HG03439 (cell line): ENCODE data around the gene PDE4D.

Source experiments
- ATAC-seq: cut with Tn5 transposase; IDR thresholded peaks from one replicate; pipeline ENCODE4 v1.9.1; 2021; ENCODE audit warnings: mild to moderate bottlenecking, moderate library complexity; ENCODE audit not compliant: unreplicated experiment

Gene PDE4D

DNA sequence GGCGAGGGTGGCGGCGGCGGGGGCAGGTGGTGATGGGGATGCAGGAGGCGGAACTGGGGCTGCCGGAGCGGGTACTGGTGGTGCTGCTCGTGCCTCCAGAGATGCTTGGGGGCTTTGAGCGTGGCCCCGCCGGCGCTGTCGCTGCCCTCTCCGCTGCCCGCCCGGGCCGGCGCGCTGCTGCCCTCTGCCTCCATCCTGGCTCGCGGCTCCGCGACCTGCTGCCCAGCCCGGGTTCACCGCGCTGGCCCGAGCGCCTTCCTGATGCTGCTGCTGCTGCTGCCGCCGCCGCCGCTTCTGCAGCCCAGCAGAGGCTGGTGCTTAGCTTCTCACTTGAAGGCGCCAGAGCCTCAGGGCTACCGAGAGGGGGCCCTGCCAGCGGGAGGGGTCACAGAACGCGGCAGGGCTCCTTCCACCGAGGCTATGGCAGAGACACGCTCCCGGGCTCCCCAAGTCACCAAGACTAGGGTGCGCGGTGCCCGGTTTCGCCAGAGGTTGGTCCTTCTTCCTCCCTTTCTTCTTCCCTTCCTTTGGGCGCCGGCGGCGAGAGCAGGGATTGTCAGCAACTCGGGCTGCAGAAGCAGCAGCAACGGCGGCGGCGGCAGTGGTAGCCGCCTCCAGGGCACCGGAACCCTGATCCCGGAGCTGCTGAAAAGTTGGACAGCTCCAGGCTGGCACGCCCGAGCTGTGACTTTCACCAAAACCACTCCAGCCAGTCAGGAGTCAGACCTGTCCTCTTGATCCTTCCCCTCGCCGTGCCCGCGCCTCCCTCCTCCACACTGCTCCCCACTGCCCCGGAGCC is at the start of gene PDE4D:
Gene PDE4D (minus strand): TSS at position 298 of the 799 bp plus-strand sequence.
- no peak for ATAC-seq

DNA sequence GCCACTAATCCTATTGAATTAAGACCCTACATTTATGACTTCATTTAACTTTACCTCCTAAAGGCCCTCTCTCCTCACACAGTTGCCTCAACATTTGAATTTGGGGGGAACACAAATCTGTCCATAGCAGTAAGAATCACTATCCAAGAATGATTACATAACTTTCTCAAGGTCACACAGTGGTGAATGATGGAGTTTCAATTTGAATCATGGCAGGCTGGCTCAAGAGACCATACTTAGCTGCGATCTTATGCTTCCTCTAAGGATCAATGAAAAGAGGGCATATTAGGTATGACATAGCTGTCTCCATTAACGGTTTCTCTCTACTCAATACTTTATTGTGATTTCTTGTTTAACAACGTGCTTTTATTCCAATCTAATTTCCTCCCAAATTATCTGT is 44.1 kb upstream of the PDE4D start:
- no peak for ATAC-seq

DNA sequence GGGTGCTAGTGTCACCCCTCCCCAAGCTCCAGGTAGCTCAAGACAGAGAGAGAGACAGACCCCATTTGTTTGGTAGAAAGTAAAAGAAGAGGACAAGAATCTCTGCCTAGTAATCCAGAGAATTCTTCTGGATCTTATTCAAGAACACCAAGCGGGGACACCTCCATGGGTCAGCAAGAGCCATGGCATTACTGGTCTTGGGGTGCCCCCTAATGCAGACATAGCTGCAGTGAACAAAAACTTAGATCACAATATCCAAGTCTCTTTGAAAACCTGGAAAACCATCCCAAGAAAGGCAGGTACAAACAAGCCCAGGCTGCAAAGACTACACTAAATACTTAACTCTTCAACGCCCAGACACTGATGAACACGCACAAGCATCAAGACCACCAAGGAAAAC is 29.9 kb upstream of the PDE4D start:
- ATAC-seq: no peak

DNA sequence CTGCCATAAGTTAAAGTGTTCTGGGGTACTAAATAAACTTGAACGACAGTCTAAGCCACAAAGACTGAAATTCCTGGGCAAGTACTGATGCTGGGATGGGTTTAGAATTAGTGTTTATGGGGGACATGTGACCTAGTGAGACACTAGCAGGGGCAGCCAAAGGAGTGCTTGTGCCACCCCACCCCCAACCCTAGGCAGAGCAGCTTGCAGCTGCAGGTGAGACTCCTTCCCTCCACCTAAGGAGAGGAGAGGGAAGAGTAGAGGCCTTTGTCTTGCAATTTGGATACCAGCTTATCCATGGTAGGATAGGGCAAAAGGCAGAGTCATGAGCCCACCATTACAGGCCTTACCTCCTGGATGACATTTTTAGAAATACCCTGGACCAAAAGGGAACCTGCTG is 28.7 kb upstream of the PDE4D start:
- ATAC-seq: no peak

DNA sequence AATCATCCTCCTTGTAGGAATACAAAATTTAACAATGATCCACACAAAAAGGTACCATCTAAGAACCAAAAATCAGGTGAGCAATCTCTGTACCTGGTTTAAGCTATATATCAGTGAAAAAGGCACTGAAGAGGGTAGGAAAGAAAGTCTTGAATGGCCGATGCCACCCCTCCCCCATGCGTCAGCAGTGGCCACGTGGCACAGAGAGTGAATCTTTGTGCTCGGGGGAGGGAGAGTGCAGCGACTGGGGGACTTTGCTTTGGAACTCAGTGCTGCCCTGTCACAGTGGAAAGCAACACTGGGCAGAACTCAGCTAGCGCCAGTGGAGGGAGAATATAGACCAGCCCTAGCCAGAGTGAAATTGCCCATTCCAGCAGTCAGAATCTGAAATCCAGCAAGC is 28.3 kb upstream of the PDE4D start:
- no peak for ATAC-seq

DNA sequence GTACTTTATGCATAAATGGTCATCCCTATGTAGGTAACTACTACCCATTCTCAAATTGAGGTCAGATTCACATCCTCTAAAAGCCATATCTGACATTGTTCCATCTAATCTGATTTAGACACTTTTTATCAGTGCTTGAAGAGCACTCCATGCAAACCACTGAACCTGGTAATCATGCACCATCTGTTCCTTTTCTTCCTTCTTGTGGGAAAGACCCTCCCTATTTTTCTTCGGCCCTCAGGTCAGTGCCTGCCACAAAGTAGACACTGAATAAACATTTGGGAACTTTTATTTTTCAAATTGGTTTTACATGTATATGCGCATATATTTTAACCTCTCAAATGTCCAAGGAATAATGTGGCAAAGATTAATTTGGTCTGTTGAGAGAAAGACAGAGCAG is 26.0 kb upstream of the PDE4D start:
- ATAC-seq: no peak

DNA sequence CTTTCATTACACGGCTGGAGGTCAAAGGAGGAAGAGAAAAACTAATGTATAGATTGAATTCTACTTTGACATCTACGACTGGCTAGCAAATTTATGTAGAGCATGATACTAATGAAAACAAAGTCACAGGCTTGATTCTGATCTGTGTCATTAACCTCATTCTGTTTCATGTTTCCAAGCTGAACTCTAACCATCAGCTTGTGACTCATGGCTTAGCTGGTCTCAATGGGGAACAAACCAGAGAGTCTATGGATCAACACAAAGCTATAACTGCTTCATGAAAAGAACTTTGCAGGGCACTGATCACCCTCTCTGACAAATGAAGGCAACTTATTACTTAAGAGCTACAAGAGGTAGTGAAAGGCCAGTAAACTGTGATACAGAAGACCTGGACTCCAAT is 23.6 kb upstream of the PDE4D start:
- ATAC-seq: no peak

DNA sequence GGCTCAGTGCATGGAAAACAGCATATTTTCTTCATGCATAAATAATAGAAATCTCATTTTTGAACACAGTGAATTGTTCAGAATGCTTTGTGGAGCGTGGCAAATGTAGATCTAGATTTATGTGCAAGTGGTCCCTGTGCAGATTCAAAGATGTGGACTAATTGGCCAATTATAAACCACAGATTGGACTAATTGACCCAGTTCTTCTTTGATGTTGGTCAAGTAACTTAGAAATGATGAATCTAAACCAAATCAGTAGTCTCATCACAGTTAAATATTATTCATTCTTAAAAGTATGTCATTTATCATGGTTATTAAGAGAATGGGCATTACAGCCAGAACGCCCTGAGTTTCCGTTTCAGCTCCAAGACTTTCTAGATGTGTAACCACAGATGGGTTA is 11.7 kb upstream of the PDE4D start:
- ATAC-seq: no peak

DNA sequence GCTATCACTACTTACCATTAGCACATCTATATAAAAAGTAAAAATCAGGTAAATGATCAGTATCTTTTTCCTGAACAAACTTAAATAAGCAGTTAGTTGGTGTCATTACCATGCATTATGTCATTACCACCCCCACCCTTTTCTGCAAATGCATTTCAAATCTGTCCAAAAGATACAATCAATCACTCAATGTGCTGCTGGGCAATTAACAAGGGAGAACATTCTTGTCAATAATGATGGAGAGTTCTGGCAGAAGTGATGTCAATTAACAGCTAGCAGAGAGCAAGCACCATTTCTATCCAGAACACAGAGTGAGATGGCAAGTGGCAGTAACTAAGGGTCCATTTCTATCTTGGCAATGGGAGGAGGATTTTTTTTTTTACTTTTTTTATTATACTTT is 3.5 kb upstream of the PDE4D start:
- no peak for ATAC-seq

DNA sequence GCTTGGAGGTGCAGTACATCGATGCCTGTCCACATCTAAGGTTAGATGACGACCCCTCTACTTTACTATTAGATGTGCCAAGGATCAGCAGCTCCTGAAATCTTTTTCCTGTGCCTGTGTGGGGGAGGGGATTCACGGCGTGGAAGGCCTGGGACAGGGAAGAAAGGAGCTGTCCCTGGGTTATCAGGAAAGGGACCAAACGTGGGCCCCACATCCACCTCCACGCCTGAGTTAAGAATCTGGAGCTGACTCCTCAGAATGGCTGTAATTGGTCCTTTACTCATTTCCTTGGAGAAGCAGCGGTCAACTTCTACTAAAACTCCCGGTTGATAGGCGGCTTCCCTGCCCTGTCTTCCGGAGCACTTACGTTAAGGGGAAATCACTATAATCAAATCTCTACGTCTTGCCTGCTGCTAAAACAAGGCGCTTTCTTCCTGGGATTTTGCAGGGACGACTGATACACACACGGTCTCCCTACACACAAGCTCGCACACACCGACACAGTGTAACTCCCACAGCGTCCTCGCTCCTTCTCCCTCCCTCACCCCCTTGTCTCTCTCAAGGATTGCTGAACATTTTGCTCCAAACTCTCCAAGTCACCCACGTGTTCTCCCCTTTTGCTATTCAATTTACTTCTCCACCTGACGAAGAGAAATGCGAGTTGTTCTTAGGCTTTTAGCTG is 1.4 kb downstream of the PDE4D start:
- ATAC-seq: no peak

DNA sequence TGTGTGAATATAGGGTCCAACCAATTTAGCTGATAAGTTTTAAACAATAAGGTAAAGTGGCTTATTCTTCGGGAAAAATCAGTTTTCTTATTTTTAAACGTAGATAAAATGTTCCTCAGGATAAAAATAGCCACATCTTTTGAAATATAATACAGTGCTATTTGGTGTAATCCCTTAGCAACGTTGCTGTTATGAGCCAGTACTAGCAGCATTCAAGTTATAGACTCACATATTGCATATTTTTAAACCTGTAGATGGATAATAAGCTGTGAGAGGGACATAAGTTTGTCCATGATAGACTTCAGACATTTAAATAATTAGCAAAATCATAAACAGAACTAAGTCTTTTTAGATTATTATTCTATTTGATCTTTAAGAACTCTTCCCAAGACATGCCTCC is 6.3 kb downstream of the PDE4D start:
- no peak for ATAC-seq

DNA sequence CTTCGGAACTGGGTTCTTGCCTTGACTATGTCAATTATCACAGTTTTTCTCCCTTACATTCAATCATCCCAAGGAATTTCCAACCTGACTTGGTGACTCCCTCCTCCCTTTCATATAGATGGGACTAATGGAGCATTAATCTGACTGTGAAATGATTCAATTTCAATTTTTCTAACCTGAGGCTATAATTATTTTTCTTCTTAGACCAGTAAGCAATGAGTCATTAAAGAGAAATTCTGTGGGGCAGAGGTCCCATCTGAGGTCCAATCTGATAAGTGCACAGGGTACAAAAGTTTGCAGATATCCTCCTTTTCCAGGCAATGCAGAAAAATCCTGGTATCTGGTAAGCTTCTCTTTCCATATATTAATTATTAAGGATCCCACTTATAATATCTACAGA is 18.9 kb downstream of the PDE4D start:
- ATAC-seq: no peak

DNA sequence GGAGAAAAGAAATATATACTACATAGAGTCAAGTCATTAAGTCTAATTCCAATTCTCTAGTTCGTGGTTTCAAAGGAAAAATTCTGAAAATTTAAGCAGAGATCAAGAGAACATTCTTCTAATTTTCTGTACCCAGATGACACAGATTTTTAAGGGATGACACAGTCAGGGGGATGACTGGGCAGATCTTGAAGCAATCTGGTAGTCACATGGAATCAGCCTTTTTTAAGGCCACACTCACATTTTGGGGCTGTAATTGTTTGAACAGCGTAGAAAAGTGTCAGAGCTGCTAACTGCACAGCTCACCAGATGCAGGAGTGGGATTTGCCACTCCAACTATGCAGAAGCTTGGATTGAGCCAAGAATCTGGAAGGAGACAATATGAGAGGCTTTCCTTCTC is 20.4 kb downstream of the PDE4D start:
- no peak for ATAC-seq

DNA sequence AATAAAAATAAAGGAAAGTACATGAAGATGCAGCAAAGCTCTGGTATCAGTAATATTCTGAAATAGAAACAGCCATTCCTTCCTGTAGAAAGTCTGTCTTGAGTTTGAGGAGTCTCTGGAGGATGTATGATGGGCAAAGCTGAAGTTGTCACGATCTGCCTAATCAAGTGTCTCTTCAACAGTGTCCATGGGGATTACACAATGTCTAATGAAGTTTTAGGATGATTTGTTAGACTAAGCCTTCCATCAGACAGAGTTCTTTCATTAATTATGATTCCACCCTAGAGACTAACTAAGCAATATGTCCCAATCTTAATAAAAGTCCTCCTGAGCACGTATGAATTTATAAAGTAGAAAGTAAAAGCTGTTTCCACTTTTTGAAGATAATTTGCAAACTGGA is 26.9 kb downstream of the PDE4D start:
- ATAC-seq: no peak

DNA sequence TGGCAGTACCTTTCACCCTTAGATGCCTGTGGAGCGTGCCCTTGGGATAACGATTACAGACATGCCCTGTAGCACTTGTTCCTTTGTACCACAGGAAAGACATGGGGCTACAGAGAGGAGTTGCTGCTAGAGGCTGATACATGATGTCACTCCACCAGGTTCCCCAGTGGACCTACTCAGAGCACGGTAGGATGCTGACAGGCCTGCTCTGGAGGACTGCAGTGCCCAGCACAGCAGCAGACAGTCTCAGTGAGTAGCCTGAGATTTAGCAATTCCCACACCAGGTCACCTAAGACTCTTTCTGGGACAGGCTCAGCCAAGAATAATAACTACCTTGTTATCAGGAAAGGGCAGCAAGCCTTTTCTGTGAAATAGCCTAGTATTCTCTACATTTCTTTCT is 28.8 kb downstream of the PDE4D start:
- ATAC-seq: no peak

DNA sequence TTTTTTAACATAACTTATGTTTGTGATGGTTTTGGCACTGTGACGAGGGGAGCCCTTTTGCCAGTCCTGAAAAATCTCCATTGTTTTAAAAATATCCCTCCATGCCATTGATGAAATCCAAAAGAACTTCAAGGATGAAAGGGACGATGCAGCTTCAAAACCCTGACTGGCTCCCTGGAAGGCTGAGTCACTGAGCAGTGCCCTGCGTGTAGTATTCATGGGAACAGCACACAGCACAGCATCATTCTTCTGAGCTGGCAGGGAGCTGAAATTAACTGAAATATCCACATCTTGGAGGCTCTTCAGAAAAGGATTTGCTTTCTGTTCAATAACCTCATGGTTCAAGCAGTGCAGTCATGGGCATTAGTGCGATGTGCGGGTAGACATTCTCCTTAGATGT is 29.7 kb downstream of the PDE4D start:
- no peak for ATAC-seq

DNA sequence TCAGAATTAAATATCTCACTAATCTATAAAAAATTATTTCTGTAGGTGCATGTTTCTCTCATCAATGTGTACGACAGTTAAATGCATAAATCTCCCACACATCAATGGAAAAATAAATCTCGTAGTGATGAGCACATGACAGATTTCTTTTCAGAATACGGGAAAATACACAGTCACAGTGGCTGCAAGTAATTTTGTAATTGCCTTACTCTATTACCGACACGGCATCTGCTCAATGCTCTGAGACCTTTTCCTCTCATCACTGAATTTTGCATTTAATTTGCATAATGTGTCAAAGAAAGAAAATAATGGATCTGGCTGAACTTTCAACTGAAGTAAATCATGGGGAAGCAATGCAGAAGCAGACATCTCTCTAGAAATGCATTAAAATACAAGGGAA is 37.2 kb downstream of the PDE4D start:
- no peak for ATAC-seq

DNA sequence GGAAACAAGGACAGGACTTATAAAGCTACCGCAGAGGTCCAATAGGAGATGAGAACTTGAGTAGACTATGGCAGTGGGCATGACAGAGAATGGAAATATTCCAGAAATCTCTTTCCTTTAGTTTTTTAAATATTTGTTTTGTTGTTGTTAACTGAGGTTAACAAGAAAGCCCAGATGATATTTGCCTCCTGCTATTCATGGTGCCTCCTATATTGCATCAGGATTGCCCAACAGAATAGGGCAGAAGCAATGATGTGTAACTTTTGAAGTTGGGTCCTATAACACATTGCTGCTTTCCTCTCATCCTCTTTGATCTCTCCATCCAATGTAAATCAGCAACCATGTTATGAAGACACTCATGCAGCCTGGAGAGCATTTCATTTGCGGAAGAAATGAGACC is 42.8 kb downstream of the PDE4D start:
- ATAC-seq: no peak

DNA sequence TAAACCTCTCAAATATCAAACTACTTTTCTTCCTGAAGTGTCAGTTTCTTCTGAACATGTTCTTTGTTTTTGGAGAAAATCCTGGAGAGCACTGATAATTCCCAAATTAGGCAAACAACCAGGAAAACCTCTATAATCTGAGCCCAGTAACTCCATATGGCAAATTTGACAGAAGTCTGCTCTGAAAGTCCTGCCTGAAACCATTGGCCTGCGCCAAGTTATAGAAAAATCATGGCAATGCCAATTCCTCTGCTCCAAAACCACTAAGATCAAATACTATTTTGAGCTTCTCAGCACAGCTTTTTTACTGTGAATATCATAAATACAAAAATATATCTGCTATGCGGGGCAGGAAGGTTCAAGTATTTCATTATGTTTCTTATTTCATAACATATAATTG is 45.9 kb downstream of the PDE4D start:
- no peak for ATAC-seq

DNA sequence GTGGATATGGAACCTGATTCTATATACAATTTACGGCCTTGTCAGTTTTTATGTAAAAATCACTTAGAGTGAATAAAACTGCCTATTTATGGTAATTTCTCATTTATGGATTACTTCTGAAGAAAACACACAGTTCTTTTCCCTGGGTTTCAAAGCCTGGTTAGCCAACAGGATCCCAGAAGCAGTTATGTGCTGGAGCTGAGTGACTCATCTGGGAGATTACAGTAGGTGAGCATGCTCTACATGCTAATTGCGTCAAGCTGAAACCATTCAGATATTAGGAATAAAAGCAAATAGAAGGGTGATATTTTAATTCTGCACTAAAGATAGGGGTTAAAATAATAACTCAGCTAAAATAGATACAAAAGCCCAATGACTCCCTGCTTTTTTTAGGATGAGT is 47.8 kb downstream of the PDE4D start:
- ATAC-seq: no peak

DNA sequence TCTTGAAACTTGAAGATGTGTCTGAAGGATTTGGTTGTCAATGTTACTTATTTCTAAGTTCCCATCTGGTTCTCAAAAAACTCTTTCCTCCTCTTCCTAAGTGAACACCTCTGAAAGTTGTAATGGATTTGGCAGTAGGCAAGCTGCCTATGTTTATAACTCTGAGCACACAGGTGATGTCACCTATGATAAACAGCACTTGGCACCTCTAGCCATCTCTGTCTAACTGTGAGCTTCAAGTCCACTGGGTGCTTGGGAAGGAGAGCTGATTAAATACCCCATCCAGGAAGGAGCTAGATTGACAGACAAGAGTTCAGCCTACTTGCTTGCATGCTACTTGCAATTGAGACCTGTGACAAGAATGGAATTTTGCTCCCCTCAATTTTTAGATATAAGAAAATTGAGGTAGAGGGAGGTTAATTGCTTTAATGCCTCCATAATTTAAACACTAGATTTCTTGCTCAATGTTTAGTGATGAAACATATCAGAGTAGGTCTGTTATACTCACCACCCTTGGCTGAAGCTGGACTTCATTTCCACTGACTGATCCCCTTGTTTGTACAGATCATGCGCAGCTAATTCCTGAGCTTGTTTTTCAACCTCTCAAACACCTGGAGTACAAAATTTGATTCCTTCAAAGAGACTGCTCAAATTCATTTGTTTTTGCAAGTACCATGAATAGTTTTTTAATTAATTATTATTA is 49.9 kb downstream of the PDE4D start:
- no peak for ATAC-seq

DNA sequence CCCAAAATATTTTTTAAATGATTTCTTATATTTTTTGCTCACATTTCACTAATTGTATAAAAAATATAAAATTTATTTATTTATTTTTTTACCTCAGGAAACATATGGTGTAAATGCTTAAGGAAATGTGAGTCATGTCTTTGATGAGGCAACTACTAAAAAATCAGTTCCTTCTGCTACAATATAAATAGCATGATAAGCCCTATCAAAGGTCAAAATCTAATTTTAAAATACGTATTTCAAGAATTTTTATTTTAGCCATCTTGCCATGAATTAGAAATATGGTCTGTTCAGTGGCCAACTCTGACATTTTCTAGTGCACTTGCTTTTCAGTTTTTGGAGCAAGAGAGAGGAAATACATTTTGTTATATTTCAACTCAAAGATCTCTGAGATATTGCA is 50.5 kb downstream of the PDE4D start:
- ATAC-seq: no peak
